ENCODE results near the gene EMC9. TPM values are rescaled to one million over a fixed set of nuclear protein-coding genes. Genes with fewer than 3 reads are reported as not detected.

EMC9 gene
- total RNA-seq, 1 donor from 2014 or later: 12.0 TPM

GRCh38 chr14:24132061-24132685, 9.2 kb downstream of the EMC9 start:
- H3K36me3 ChIP-seq (ENCODE audit: control insufficient read depth in 3 of 3, insufficient read depth in 3 of 3, low read length in 3 of 3): peaks cover 0 to 9% (median 3%) of the 10 kb centered on the region in 3 donors
- H3K9me3 ChIP-seq (ENCODE audit: control insufficient read depth in 3 of 3, low read length in 3 of 3): no peaks in the 10 kb centered on the region
- no peaks in the 10 kb centered on the region for H3K27me3 ChIP-seq (ENCODE audit: control insufficient read depth in 3 of 3, insufficient read depth in 3 of 3, low read length in 3 of 3)
- peak overlapping the region; percentile 70 to 88 (median 87) for H3K4me3 ChIP-seq (ENCODE audit: low read length in 3 of 3)
- H3K4me1 ChIP-seq (ENCODE audit: control insufficient read depth in 3 of 3, insufficient read depth in 3 of 3, low read length in 3 of 3): peaks cover 39 to 51% (median 43%) of the 10 kb centered on the region in 3 donors
- H3K9ac ChIP-seq (ENCODE audit: low read depth in 1 of 3, low read length in 3 of 3): peak overlapping the region; percentile 82 to 96 (median 82)
- peak overlapping the region; percentile 96 for H3K27ac ChIP-seq (ENCODE audit: low read depth, low read length)

GRCh38 chr14:24131549-24131966, 9.8 kb downstream of the EMC9 start:
- no peaks in the 10 kb centered on the region for H3K9me3 ChIP-seq (ENCODE audit: control insufficient read depth in 3 of 3, low read length in 3 of 3)
- H3K4me1 ChIP-seq (ENCODE audit: control insufficient read depth in 3 of 3, insufficient read depth in 3 of 3, low read length in 3 of 3): peaks cover 33 to 44% (median 37%) of the 10 kb centered on the region in 3 donors
- H3K9ac ChIP-seq (ENCODE audit: low read depth in 1 of 3, low read length in 3 of 3): peak overlapping the region; percentile 82 to 96 (median 82)
- H3K27ac ChIP-seq (ENCODE audit: low read depth, low read length): peak overlapping the region; percentile 96
- peak overlapping the region; percentile 70 to 88 (median 87) for H3K4me3 ChIP-seq (ENCODE audit: low read length in 3 of 3)
- no peaks in the 10 kb centered on the region for H3K27me3 ChIP-seq (ENCODE audit: control insufficient read depth in 3 of 3, insufficient read depth in 3 of 3, low read length in 3 of 3)
- peaks cover 0 to 9% (median 0%) of the 10 kb centered on the region in 3 donors for H3K36me3 ChIP-seq (ENCODE audit: control insufficient read depth in 3 of 3, insufficient read depth in 3 of 3, low read length in 3 of 3)

GRCh38 chr14:24130717-24131548, 10.5 kb downstream of the EMC9 start:
- peak overlapping the region; percentile 69 to 87 (median 78) for H3K4me3 ChIP-seq (ENCODE audit: low read length in 3 of 3)

GRCh38 chr14:24130380-24130716, 11.0 kb downstream of the EMC9 start, which contains the start of gene FITM1:
Gene FITM1 (plus strand): TSS chr14:24130659. CDS start chr14:24131564, 905 bp downstream.
- Histone ChIP-seq H3K9me3 (ENCODE audit: control insufficient read depth in 3 of 3, low read length in 3 of 3) (no peaks in the 10 kb centered on the region), H3K4me1 (ENCODE audit: control insufficient read depth in 3 of 3, insufficient read depth in 3 of 3, low read length in 3 of 3) (peaks cover 27 to 37% (median 30%) of the 10 kb centered on the region in 3 donors), H3K36me3 (ENCODE audit: control insufficient read depth in 3 of 3, insufficient read depth in 3 of 3, low read length in 3 of 3) (peaks cover 0 to 9% (median 0%) of the 10 kb centered on the region in 3 donors), H3K27ac (ENCODE audit: low read depth, low read length) (peak within 1 kb of the TSS; percentile 96), H3K9ac (ENCODE audit: low read depth in 1 of 3, low read length in 3 of 3) (peak within 1 kb of the TSS; percentile 82 to 96 (median 82)), H3K4me3 (ENCODE audit: low read length in 3 of 3) (peak within 1 kb of the TSS; percentile 70 to 88 (median 87)), H3K27me3 (ENCODE audit: control insufficient read depth in 3 of 3, insufficient read depth in 3 of 3, low read length in 3 of 3) (no peaks in the 10 kb centered on the region)

More at GRCh38 chr14:24130717-24131548, 10.5 kb downstream of the EMC9 start:
- H3K9ac ChIP-seq (ENCODE audit: low read depth in 1 of 3, low read length in 3 of 3): peak overlapping the region; percentile 82 to 96 (median 82)
- no peaks in the 10 kb centered on the region for H3K27me3 ChIP-seq (ENCODE audit: control insufficient read depth in 3 of 3, insufficient read depth in 3 of 3, low read length in 3 of 3)
- H3K9me3 ChIP-seq (ENCODE audit: control insufficient read depth in 3 of 3, low read length in 3 of 3): no peaks in the 10 kb centered on the region
- H3K27ac ChIP-seq (ENCODE audit: low read depth, low read length): peak overlapping the region; percentile 96
- H3K36me3 ChIP-seq (ENCODE audit: control insufficient read depth in 3 of 3, insufficient read depth in 3 of 3, low read length in 3 of 3): peaks cover 0 to 9% (median 0%) of the 10 kb centered on the region in 3 donors
- peaks cover 31 to 41% (median 34%) of the 10 kb centered on the region in 3 donors for H3K4me1 ChIP-seq (ENCODE audit: control insufficient read depth in 3 of 3, insufficient read depth in 3 of 3, low read length in 3 of 3)

GRCh38 chr14:24129410-24129998, 11.9 kb downstream of the EMC9 start:
- Histone ChIP-seq H3K9ac (ENCODE audit: low read depth in 1 of 3, low read length in 3 of 3) (no peak overlapping the region), H3K9me3 (ENCODE audit: control insufficient read depth in 3 of 3, low read length in 3 of 3) (no peaks in the 10 kb centered on the region), H3K27ac (ENCODE audit: low read depth, low read length) (no peak overlapping the region), H3K4me3 (ENCODE audit: low read length in 3 of 3) (no peak overlapping the region), H3K27me3 (ENCODE audit: control insufficient read depth in 3 of 3, insufficient read depth in 3 of 3, low read length in 3 of 3) (no peaks in the 10 kb centered on the region), H3K36me3 (ENCODE audit: control insufficient read depth in 3 of 3, insufficient read depth in 3 of 3, low read length in 3 of 3) (peaks cover 0 to 9% (median 0%) of the 10 kb centered on the region in 3 donors), H3K4me1 (ENCODE audit: control insufficient read depth in 3 of 3, insufficient read depth in 3 of 3, low read length in 3 of 3) (peaks cover 24 to 31% (median 27%) of the 10 kb centered on the region in 3 donors)

- H3K36me3 ChIP-seq (ENCODE audit: control insufficient read depth in 3 of 3, insufficient read depth in 3 of 3, low read length in 3 of 3): peaks cover 13 to 18% (median 14%) of the 10 kb centered on the region in 3 donors
- no peak overlapping the region for H3K27ac ChIP-seq (ENCODE audit: low read depth, low read length)
- H3K9ac ChIP-seq (ENCODE audit: low read depth in 1 of 3, low read length in 3 of 3): no peak overlapping the region
Observed at GRCh38 chr14:24127673-24128072, 13.7 kb downstream of the EMC9 start.

GRCh38 chr14:24126939-24127338, 14.5 kb downstream of the EMC9 start:
- no peaks in the 10 kb centered on the region for H3K27me3 ChIP-seq (ENCODE audit: control insufficient read depth in 3 of 3, insufficient read depth in 3 of 3, low read length in 3 of 3)
- H3K36me3 ChIP-seq (ENCODE audit: control insufficient read depth in 3 of 3, insufficient read depth in 3 of 3, low read length in 3 of 3): peaks cover 15 to 18% (median 17%) of the 10 kb centered on the region in 3 donors
- peaks cover 12 to 18% (median 15%) of the 10 kb centered on the region in 3 donors for H3K4me1 ChIP-seq (ENCODE audit: control insufficient read depth in 3 of 3, insufficient read depth in 3 of 3, low read length in 3 of 3)
- no peak overlapping the region for H3K9ac ChIP-seq (ENCODE audit: low read depth in 1 of 3, low read length in 3 of 3)
- no peak overlapping the region for H3K4me3 ChIP-seq (ENCODE audit: low read length in 3 of 3)
- H3K27ac ChIP-seq (ENCODE audit: low read depth, low read length): no peak overlapping the region
- H3K9me3 ChIP-seq (ENCODE audit: control insufficient read depth in 3 of 3, low read length in 3 of 3): no peaks in the 10 kb centered on the region

More at GRCh38 chr14:24127673-24128072, 13.7 kb downstream of the EMC9 start:
- Histone ChIP-seq H3K27me3 (ENCODE audit: control insufficient read depth in 3 of 3, insufficient read depth in 3 of 3, low read length in 3 of 3) (no peaks in the 10 kb centered on the region), H3K4me3 (ENCODE audit: low read length in 3 of 3) (no peak overlapping the region), H3K9me3 (ENCODE audit: control insufficient read depth in 3 of 3, low read length in 3 of 3) (no peaks in the 10 kb centered on the region), H3K4me1 (ENCODE audit: control insufficient read depth in 3 of 3, insufficient read depth in 3 of 3, low read length in 3 of 3) (peaks cover 19 to 26% (median 21%) of the 10 kb centered on the region in 3 donors)

GRCh38 chr14:24123424-24124417, 17.7 kb downstream of the EMC9 start:
- Histone ChIP-seq H3K4me1 (ENCODE audit: control insufficient read depth in 3 of 3, insufficient read depth in 3 of 3, low read length in 3 of 3) (no peaks in the 10 kb centered on the region), H3K27me3 (ENCODE audit: control insufficient read depth in 3 of 3, insufficient read depth in 3 of 3, low read length in 3 of 3) (no peaks in the 10 kb centered on the region), H3K36me3 (ENCODE audit: control insufficient read depth in 3 of 3, insufficient read depth in 3 of 3, low read length in 3 of 3) (peaks cover 44 to 47% (median 45%) of the 10 kb centered on the region in 3 donors), H3K27ac (ENCODE audit: low read depth, low read length) (no peak overlapping the region), H3K9me3 (ENCODE audit: control insufficient read depth in 3 of 3, low read length in 3 of 3) (no peaks in the 10 kb centered on the region), H3K4me3 (ENCODE audit: low read length in 3 of 3) (no peak overlapping the region), H3K9ac (ENCODE audit: low read depth in 1 of 3, low read length in 3 of 3) (no peak overlapping the region)

- no peaks in the 10 kb centered on the region for H3K9me3 ChIP-seq (ENCODE audit: control insufficient read depth in 3 of 3, low read length in 3 of 3)
- no peaks in the 10 kb centered on the region for H3K27me3 ChIP-seq (ENCODE audit: control insufficient read depth in 3 of 3, insufficient read depth in 3 of 3, low read length in 3 of 3)
- H3K36me3 ChIP-seq (ENCODE audit: control insufficient read depth in 3 of 3, insufficient read depth in 3 of 3, low read length in 3 of 3): peaks cover 52 to 55% (median 54%) of the 10 kb centered on the region in 3 donors
- H3K4me3 ChIP-seq (ENCODE audit: low read length in 3 of 3): no peak overlapping the region
- no peak overlapping the region for H3K27ac ChIP-seq (ENCODE audit: low read depth, low read length)
- H3K4me1 ChIP-seq (ENCODE audit: control insufficient read depth in 3 of 3, insufficient read depth in 3 of 3, low read length in 3 of 3): no peaks in the 10 kb centered on the region
- H3K9ac ChIP-seq (ENCODE audit: low read depth in 1 of 3, low read length in 3 of 3): no peak overlapping the region
Observed at GRCh38 chr14:24122898-24123297, 18.5 kb downstream of the EMC9 start.

Measured in skeletal muscle tissue (tissue), 4 donors.